Measurements from ENCODE around the gene SPATA2. TPM values are rescaled to one million over a fixed set of nuclear protein-coding genes. Genes with fewer than 3 reads are reported as not detected.

SPATA2 gene
- total RNA-seq, 1 donor from 2014 or later, result 8.0 TPM

GRCh38 chr20:49942942-49943341 lies 27.6 kb upstream of the SPATA2 start:
- Mint-ChIP-seq H3K4me1 (peaks cover 11% of the 10 kb centered on the region), H3K27me3 (ENCODE audit: low read depth) (no peaks in the 10 kb centered on the region), H3K27ac (no peak overlapping the region), H3K36me3 (peaks cover 32% of the 10 kb centered on the region), H3K4me3 (no peak overlapping the region), H3K9me3 (no peaks in the 10 kb centered on the region)
- no peak for TF ChIP-seq CTCF (IDR thresholded peaks at IDR 0.05; ENCODE audit: unreplicated experiment)
- no peak for DNase-seq (ENCODE audit: low spot score in 2 of 2, unreplicated experiment in 2 of 2)

- TF ChIP-seq CTCF (IDR thresholded peaks at IDR 0.05; ENCODE audit: unreplicated experiment), result no peak
- peaks cover 29% of the 10 kb centered on the region for H3K36me3 Mint-ChIP-seq
- DNase-seq (ENCODE audit: low spot score in 2 of 2, unreplicated experiment in 2 of 2), result no peak
- H3K27ac Mint-ChIP-seq, result no peak overlapping the region
- H3K4me3 Mint-ChIP-seq, result no peak overlapping the region
- peaks cover 18% of the 10 kb centered on the region for H3K4me1 Mint-ChIP-seq
- no peaks in the 10 kb centered on the region for H3K27me3 Mint-ChIP-seq (ENCODE audit: low read depth)
- no peaks in the 10 kb centered on the region for H3K9me3 Mint-ChIP-seq
These were observed 27.0 kb upstream of the SPATA2 start for GRCh38 chr20:49942303-49942702.

- Mint-ChIP-seq H3K9me3 (no peaks in the 10 kb centered on the region), H3K4me3 (no peak overlapping the region), H3K4me1 (peaks cover 25% of the 10 kb centered on the region), H3K27ac (no peak overlapping the region), H3K36me3 (peaks cover 23% of the 10 kb centered on the region), H3K27me3 (ENCODE audit: low read depth) (no peaks in the 10 kb centered on the region)
- DNase-seq (ENCODE audit: low spot score in 2 of 2, unreplicated experiment in 2 of 2), result no peak
- no peak for TF ChIP-seq CTCF (IDR thresholded peaks at IDR 0.05; ENCODE audit: unreplicated experiment)
These were observed 26.1 kb upstream of the SPATA2 start for GRCh38 chr20:49941456-49941855.

- TF ChIP-seq CTCF (IDR thresholded peaks at IDR 0.05; ENCODE audit: unreplicated experiment), result no peak
- peak overlapping the region; percentile 89 for H3K4me3 Mint-ChIP-seq
- peaks cover 25% of the 10 kb centered on the region for H3K4me1 Mint-ChIP-seq
- DNase-seq (ENCODE audit: low spot score in 2 of 2, unreplicated experiment in 2 of 2), result peak in 1 of 2 experiments; percentile 62
- H3K36me3 Mint-ChIP-seq, result peaks cover 10% of the 10 kb centered on the region
- H3K9me3 Mint-ChIP-seq, result no peaks in the 10 kb centered on the region
- no peaks in the 10 kb centered on the region for H3K27me3 Mint-ChIP-seq (ENCODE audit: low read depth)
- peak overlapping the region; percentile 77 for H3K27ac Mint-ChIP-seq
These were observed 23.1 kb upstream of the SPATA2 start for GRCh38 chr20:49938173-49939163.

GRCh38 chr20:49937027-49937929 lies 21.9 kb upstream of the SPATA2 start:
- peaks cover 25% of the 10 kb centered on the region for H3K4me1 Mint-ChIP-seq
- H3K4me3 Mint-ChIP-seq, result peak overlapping the region; percentile 89
- H3K27ac Mint-ChIP-seq, result peak overlapping the region; percentile 89
- no peaks in the 10 kb centered on the region for H3K9me3 Mint-ChIP-seq
- TF ChIP-seq CTCF (IDR thresholded peaks at IDR 0.05; ENCODE audit: unreplicated experiment), result no peak
- H3K27me3 Mint-ChIP-seq (ENCODE audit: low read depth), result no peaks in the 10 kb centered on the region
- DNase-seq (ENCODE audit: low spot score in 2 of 2, unreplicated experiment in 2 of 2), result no peak
- H3K36me3 Mint-ChIP-seq, result peaks cover 10% of the 10 kb centered on the region
